ENCODE data around the gene RD3L.

Gene RD3L

DNA sequence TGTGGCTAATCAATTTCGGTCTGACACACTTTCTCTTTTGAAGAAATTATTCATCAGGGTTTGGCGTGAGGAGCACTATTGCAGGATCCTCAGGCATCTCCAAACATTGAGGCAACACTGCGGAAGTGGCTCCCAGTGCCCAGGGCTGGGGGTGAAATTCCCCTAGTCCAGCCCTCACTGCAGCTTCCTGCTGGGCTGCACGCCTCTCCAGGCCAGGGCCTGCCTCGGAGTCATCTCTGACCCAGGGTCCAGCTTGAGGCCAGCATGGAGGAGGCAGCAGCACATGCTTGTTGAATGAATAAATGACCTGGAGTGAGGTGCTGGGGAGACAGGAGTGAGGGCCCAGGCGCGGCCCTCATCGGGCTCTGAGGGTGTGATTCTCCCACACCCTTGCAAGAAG lies 50.1 kb downstream of the RD3L start:
- DNase-seq, result no peak

DNA sequence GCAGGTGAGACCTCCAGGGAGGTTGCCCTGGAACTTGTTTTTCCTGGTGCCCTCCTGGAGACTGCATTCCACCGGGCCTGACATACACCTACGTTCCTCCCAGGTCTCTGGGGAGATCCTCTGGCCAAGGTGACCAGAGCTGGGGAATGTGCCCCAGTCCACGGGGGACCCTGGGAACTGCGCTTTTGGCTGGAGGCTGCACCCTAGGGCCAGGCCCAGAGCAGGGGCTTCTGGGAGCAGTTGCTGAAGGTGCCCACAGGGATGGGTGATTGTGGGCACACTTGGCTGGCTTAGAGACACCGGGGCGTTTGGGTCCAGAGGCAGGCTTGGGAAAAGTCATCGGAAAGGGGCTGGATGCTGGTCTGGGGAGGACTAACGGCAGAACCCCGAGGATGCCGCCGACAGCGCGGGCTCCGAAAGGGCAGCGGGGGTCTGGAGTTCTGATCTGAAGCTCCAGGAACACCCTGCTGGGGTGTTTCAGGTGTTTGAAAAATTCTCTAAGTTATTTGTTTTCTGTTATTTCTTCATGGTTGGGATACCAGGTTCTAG lies 50.6 kb downstream of the RD3L start:
- no peak for DNase-seq

GRCh38 chr14:103890821-103891666 lies 51.3 kb downstream of the RD3L start:
- no peak for DNase-seq
